ENCODE measurements around the gene SETD2.
"Not testable (repeated sequence)": the region's sequence is repeated elsewhere in the genome, so short reads cannot be mapped to it uniquely, and the experiment has no call there.

The SETD2 gene

DNA sequence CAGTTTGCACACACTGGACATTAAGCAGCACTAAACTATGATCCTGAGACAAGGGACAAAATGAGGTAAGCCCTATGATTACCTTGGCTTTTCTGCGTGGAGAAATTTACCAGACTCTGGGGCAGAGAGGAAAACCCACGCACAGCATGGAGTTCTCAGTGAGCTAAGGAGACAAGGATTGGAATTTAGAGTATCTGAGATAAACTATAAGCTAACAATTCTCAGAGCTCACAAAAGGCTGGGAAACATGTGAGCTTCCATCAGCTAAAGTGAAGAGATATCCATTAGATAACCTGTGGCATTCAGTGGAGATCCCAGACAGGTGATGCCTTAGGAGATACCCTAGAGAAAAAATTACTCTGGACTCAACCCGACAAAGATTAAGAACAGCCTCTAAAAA is 135.8 kb downstream of the SETD2 start:
- no peak for DNase-seq

DNA sequence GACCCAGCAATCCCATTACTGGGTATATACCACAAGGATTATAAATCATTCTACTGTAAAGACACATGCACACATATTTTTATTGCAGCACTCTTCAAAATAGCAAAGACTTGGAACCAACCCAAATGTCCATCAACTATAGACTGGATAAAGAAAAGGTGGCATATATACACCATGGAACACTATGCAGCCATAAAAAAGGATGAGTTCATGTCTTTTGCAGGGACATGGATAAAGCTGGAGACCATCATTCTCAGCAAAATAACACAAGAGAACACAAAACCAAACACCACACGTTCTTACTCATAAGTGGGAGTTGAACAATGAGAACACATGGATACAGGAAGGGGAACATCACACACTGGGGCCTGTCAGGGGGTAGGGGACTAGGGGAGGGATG is 137.5 kb downstream of the SETD2 start:
- not testable (repeated sequence) for DNase-seq

- DNase-seq: no peak
Observed at GRCh38 chr3:47024932-47025331, 139.0 kb downstream of the SETD2 start.

DNA sequence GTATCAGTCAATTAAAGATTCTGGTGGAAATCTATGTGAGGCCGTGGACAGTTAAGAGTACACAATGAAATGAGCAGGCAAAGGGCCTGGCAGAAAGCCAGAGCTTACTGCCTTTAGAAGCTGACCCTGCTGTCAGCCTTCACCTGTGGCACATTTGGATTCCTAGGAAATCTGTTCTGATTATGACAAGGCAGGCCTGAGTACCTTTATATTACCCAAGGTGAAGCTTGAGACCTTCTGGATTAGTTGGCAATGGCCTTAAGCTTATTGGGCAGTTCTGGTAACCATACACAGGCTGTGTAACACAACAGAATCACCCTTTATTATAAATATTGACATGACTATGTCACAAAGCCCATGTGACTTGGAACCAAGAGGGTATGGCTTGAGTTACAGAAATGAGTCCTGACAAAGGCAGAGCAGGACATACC is 141.3 kb downstream of the SETD2 start:
- no peak for DNase-seq

DNA sequence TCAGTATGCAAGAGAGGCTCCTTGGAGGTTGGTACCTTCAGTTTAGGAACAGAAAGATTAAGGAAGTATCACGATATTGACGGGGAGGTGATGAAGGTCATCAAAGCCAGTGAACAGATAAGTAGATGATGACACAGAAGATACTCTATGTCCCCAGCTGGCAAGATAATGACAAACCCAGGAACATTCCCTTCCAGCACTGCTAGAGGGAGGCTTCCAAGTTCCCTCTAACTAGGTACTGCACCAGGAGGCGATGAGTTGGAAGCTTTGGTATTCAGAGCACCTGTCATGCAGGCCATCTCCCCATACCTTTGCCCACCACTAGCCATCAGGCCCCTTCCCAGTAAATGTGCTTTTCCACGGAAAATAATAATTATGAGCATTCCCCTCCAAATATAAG is 143.6 kb downstream of the SETD2 start:
- no peak for DNase-seq

- DNase-seq: no peak
Observed at GRCh38 chr3:47019201-47019600, 144.7 kb downstream of the SETD2 start.

DNA sequence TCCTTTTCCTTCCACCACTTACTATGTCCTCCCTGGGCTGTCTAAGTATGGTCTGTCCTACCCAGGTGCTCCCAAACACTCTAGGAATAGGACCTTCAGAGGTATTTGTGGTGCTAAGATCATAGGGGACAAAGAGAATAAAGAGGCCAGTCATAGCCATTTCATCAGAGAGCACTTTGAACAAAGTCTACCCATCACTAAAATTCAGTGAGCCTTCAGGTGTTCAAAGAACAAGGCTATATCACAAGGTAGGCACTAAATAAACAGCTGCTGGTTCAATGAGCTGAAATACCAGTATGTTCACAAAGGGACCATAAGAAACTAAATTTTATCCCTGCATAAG is 145.7 kb downstream of the SETD2 start:
- no peak for DNase-seq

DNA sequence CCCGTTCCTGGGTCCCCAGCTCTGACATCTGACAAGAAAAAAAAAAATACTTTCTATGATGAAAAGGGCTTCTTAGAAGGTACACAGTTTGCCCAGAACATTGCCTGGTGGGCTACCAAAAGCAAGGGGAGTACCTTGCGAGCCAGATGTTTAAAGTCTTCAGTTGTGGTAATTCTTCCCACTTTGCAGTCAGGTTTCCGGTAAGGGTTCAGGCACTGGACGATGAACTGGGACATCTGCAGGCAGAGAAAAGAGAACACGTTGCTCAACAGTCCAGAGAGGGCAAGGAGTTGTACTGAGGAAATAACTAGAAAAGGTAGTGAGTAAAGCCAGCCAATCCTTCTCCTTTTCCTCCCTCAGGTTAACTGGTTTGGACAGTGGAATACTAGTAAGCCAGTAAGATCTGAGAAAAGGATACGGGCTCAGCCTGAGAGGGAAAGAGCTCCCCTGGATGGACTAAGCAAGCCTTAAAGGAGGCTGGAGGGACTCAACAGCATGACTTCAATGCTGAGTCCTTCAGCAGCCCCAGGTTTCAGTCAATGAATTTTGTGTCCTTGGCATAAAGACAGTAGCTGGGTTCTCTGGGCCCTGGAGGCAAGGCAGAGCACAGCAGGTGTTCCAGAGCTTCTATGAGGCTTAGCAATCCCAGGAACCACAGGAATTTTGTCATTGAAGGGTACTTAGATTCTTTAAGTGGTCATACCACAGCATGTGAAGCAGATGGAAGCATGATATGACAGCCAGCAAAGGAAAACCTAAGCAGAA is 146.2 kb downstream of the SETD2 start:
- DNase-seq: no peak

DNA sequence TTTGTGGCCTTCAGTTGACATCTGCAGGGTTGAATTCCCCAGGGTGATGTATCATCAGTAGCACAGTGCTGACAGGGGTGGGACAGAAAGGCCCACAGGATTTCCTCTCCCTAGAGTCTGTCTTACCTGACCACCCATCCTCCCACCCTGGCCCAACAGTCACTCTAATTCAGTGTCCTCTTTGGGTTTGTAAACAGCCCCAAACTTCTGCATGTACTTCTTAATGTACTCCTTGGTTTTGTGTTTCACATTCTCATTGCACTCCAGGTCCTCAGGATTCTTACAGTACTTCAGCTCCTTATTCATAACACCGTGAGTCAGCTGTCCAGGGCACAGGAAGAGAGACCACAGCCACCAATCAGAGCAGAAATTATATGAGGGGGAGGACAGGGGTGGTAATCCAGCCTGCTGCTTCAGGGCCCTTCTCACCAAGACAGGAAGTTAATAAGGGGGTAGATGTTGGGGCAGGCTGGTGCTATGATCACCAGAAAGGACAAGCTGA is 146.9 kb downstream of the SETD2 start:
- no peak for DNase-seq

DNA sequence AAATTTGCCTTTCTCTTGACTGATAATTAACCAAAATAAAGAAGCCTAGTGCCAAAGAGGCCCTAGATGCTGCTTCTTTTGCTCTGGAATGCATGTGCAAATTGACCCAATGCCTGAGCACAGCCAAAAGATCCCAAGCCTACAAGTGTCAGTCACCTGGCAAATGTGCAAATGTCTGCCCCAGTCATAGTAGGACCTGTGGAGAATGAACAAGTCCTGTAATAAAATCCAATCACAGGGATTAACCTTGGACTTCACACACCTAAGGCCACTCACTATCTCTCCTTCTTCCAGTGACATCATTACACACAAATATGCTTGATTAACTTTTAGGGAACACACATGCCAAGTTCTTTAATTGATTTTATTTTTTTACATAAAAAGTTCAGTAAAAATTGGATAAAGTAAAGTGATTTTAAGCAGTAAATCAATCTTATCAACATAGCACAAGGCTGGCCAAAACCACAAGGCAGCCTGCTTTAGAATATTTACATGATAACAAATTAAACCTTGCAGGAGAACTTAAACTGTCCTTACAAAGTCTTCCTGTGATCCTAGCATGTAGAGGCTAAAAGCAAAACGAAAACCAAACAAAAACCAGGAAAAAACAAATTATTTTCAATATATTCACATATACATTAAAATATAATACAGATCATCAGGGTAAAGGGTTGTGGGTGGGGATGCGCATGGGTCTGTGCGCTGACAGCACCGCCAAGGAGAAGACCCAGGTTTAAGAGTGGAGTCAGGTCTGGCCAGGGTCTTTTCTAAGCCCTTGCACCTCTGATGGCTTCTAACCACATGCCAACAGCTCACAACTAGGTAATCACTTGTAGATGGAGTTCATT is 147.6 kb downstream of the SETD2 start:
- no peak for DNase-seq

GRCh38 chr3:47015151-47015550 is 148.8 kb downstream of the SETD2 start:
- no peak for DNase-seq

DNA sequence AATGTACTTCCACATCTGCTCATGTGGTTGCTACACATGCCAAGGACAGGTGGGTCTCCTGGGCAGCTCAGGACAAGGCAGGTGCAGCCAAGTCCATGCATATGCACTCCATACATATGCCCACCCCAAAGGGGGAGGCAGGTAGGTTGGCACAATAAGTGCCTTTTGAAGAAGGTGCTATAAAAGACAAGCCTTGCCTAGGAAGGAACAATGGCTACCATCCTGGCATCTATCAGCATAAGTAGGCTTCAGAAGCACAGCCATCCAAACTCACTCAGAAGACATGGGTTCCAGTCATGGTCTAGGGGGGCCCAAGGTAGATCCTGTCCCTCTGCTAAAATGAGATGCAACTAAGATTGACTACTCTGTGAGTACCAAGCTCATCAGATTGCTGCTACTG is 149.9 kb downstream of the SETD2 start:
- no peak for DNase-seq

DNA sequence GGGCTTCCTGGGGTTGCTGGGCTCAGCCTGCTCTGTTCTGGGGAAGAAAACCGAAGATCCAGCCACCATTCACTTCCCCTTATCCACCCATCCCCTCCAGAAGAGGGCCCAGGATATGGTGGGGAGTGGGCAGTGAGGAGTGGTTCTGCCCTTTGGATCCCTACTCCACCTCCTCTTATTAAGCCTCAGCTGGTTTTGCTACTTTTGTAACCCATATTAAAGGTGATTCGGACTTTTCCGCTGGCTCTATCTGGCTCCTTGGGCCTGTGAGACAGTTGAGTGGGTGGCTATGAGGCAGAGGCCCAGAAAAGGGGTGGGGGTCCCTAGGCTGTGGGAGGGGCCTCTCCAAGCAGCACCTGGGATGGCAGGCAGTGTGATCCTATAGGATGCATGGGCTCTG is 150.7 kb downstream of the SETD2 start:
- no peak for DNase-seq

DNA sequence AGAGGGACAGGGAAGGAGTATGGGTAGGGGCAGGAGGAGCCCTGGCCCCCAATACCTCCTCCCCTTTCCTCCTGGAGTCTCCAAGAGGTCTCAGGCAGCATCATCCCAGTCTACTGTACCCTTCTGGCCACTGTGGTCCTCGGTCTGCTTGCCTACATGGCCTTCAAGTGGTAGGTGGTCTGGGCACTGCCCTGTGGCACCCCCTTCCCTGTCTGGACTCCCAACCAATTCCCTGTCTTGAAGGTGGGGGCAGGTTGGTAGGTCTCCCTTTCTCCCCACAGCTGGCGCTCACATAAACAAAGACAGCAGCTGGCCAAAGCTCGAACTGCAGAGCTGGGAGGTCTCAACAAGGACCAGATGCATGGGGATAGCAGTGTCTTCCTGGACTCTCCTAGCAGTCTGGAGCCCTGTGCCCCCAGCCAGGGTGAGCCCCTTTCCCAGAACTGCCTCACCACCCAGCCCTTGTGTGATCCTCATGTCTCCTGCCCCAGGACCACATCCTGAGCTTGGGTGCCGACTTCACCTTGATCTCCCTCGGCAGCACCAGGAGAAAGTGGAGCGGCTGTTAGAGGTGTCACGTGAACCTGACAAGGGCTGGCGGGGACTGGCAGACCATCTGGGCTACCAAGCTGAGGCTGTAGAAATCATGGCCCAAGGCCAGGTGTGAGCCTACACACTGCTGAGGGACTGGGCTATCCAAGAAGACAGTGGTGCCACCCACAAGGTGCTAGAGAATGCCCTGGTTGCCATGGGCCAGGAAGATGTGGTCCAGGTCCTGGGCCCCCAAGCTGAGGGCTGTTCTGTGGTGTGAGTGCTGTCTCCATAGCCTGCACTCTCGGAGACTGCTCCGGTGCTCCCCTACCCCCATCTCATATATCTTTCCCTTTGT is 151.3 kb downstream of the SETD2 start:
- DNase-seq: no peak

- DNase-seq: no peak
Observed at GRCh38 chr3:47011371-47011770, 152.5 kb downstream of the SETD2 start.

DNA sequence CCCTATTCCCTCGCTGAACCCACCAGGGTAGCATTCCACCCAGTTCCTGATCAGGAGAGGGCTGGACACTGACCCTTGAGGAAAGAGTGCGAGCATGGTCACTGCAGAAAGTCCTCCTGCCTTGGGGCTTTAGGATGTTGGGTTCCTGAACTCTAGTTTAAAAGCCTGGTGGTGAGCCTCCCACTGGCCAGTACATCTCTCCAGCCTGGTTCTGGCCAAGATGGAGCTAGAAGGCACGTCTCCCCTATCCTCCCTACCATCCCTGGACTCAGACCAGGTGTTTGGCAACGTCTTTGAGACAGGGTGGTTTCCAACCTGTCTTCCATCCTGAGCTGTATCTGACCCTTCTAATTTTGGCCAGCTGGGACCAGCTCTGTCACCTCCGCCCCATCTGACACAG is 153.0 kb downstream of the SETD2 start:
- DNase-seq: no peak

DNA sequence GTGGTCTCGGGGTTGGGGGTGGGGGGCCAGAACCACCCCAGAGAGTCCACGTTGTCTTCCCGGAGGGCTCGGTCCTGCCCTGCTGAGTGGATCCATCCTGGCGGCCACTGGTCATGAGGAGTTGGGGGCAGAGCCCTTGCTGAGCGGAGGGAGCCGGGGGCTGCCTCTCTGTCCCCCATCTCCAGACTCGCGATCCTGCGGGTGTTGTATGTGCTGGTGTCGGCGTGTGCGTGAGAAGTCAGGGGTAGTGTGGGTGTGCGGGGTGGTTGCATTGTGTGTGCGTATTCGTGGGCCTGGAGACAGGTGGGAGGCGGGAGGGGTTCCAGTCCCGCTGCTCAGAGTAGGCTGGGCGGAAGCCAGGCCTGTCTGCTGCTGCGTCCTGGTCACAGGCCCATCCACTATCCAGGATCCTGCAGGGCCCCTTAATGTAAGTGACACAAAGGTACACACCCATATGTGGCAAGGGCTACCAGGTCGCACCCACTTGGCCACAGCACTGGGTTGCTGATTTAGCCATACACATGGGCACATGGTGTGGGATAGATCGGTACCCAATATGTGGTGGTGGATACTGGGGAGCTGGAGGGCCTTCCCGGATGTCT is 153.7 kb downstream of the SETD2 start:
- no peak for DNase-seq

DNA sequence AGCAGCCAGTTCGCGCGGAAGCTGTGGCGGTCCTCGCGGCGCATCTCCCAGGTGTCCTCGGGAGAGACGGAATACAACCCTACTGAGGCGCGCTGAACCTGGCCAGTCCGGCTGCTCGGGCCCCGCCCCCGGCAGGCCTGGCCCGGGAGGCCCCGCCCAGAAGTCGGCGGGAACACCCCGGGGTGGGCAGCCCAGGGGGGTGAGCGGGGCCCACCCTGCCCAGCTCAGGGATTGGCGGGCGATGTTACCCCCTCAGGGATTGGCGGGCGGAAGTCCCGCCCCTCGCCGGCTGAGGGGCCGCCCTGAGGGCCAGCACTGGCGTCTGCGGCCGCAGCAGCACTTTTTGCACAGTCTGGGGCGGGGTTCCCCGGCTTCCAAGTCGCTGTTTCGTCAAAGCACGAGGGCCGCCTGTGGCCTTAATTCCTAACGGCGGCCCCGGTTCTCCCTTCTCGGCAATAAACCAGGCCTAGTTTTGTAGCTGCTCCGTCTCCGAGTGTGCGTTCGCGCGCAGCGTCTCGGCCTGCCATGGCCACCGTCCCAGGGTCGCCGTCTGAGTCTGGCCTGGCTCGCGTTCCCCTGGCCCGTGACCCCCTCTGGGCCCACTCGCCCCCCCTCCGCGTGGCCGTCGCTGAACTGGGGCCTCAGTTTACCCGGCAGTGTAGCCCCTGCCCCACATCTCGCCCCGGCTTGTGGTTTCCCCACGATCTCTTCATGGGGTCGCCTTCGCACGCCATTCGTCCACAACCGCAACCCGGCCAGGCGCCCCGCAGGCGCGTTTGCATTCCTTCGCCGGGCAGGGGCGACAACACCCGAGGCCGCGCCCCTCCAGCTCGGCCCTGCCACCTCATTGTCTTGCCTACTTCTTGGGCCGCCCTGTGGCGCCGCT is 154.4 kb downstream of the SETD2 start:
- DNase-seq: peak; percentile 68

- no peak for DNase-seq
Observed at GRCh38 chr3:47008851-47009224, 155.1 kb downstream of the SETD2 start.

DNA sequence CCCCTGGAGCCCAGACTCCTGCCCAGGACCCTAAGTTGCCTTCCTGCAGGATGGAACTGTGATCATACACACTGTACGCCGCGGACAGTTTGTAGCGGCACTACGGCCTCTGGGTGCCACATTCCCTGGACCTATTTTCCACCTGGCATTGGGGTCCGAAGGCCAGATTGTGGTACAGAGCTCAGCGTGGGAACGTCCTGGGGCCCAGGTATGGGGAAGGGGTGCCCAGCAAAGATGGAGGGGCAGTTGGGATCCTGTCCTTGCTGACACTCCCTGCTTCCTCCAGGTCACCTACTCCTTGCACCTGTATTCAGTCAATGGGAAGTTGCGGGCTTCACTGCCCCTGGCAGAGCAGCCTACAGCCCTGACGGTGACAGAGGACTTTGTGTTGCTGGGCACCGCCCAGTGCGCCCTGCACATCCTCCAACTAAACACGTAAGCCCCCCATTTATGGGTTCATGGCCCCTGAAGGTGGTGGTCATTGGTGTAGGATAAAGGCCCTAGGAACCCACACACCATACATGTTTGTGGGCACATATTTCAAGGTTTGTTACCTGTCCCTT is 155.6 kb downstream of the SETD2 start:
- no peak for DNase-seq

Data from activated gamma-delta T cell (primary cell).